HepG2 (cell line): ENCODE results near the gene ZNF669. TPM values are rescaled to one million over a fixed set of nuclear protein-coding genes. Genes with fewer than 3 reads are reported as not detected.

Source experiments
- AKAP8 ChIP-seq: sonication (generic); formaldehyde crosslinking; IDR thresholded peaks from 2 replicates; pipeline ENCODE4 v1.5.1; 2020; ENCODE audit warnings: mild to moderate bottlenecking, missing genetic modification reagents
- ATF4 ChIP-seq, 2 experiments: fragments of 450-650 bp in 1 of 2; sonication (generic) in 1 of 2; formaldehyde crosslinking; IDR thresholded peaks; 2 replicates each; pipeline versions ENCODE4 v1.5.0 to v1.8.0; 2020 to 2022; ENCODE audit warnings: mild to moderate bottlenecking in 1 of 2, missing genetic modification reagents in 1 of 2
- BCLAF1 ChIP-seq: fragments of 450-650 bp; IDR thresholded peaks from 2 replicates; pipeline ENCODE4 v1.6.1; 2017; ENCODE audit warnings: mild to moderate bottlenecking
- CERS6 ChIP-seq: sonication (generic); formaldehyde crosslinking; IDR thresholded peaks from 2 replicates; pipeline ENCODE4 v1.5.0; 2020; ENCODE audit warnings: missing genetic modification reagents
- HMG20A ChIP-seq: IDR thresholded peaks from 2 replicates; pipeline ENCODE4 v1.6.1; 2016; ENCODE audit warnings: borderline replicate concordance
- HNRNPK ChIP-seq: fragments of 200-400 bp; formaldehyde crosslinking; IDR thresholded peaks from 2 replicates; pipeline ENCODE4 v1.6.1; 2018; ENCODE audit warnings: low read length, low read depth, moderate library complexity, mild to moderate bottlenecking; ENCODE audit not compliant: poor library complexity, severe bottlenecking
- MAF1 ChIP-seq: sonication (generic); formaldehyde crosslinking; IDR thresholded peaks from 2 replicates; pipeline ENCODE4 v1.5.0; 2020; ENCODE audit warnings: missing genetic modification reagents, borderline replicate concordance
- MXI1 ChIP-seq: IDR thresholded peaks from 3 replicates; pipeline ENCODE4 v1.6.1; 2012; ENCODE audit warnings: low read depth, low read length, inconsistent platforms, borderline replicate concordance
- NCOA1 ChIP-seq: sonication (generic); formaldehyde crosslinking; IDR thresholded peaks from 2 replicates; pipeline ENCODE4 v1.9.0; 2021; ENCODE audit warnings: missing genetic modification reagents
- PPARG ChIP-seq: conservative IDR thresholded peaks from 2 replicates; pipeline ENCODE4 v1.6.1; 2016; ENCODE audit warnings: missing biosample characterization, missing genetic modification reagents
- RARG ChIP-seq: sonication (generic); formaldehyde crosslinking; IDR thresholded peaks from 2 replicates; pipeline ENCODE4 v1.4.0; 2020; ENCODE audit warnings: low read depth, mild to moderate bottlenecking, missing genetic modification reagents
- SALL1 ChIP-seq: sonication (generic); formaldehyde crosslinking; IDR thresholded peaks from 2 replicates; pipeline ENCODE4 v1.8.0; 2022; ENCODE audit warnings: mild to moderate bottlenecking, missing genetic modification reagents
- SMYD3 ChIP-seq: sonication (generic); formaldehyde crosslinking; IDR thresholded peaks from 2 replicates; pipeline ENCODE4 v1.8.1; 2023; ENCODE audit warnings: mild to moderate bottlenecking, missing genetic modification reagents
- SOX6 ChIP-seq, 2 experiments: fragments of 450-650 bp in 1 of 2; sonication (generic) in 1 of 2; formaldehyde crosslinking in 1 of 2; IDR thresholded peaks; 2 replicates each; pipeline versions ENCODE4 v1.4.0 to v1.6.1; 2017 to 2020; ENCODE audit warnings: antibody characterized with exemption in 1 of 2, mild to moderate bottlenecking in 1 of 2, missing genetic modification reagents in 1 of 2
- SRY ChIP-seq: sonication (generic); formaldehyde crosslinking; IDR thresholded peaks from 2 replicates; pipeline ENCODE4 v1.8.0; 2022; ENCODE audit warnings: mild to moderate bottlenecking, missing genetic modification reagents
- ZNF17 ChIP-seq: sonication (generic); formaldehyde crosslinking; IDR thresholded peaks from 2 replicates; pipeline ENCODE4 v1.5.0; 2020; ENCODE audit warnings: mild to moderate bottlenecking, missing genetic modification reagents
- ZNF513 ChIP-seq: sonication (generic); formaldehyde crosslinking; conservative IDR thresholded peaks from 2 replicates; pipeline ENCODE4 v1.5.0; 2020; ENCODE audit warnings: missing genetic modification reagents
- ZNF562 ChIP-seq: sonication (generic); formaldehyde crosslinking; IDR thresholded peaks from 2 replicates; pipeline ENCODE4 v1.8.0; 2022; ENCODE audit warnings: missing genetic modification reagents, borderline replicate concordance
- ZNF674 ChIP-seq: sonication (generic); formaldehyde crosslinking; IDR thresholded peaks from 2 replicates; pipeline ENCODE4 v1.5.0; 2020; ENCODE audit warnings: low read depth, mild to moderate bottlenecking, missing genetic modification reagents
- ZNF770 ChIP-seq: sonication (generic); formaldehyde crosslinking; IDR thresholded peaks from 2 replicates; pipeline ENCODE4 v1.5.0; 2020; ENCODE audit warnings: mild to moderate bottlenecking, missing genetic modification reagents
- ZNF782 ChIP-seq: sonication (generic); formaldehyde crosslinking; IDR thresholded peaks from 2 replicates; pipeline ENCODE4 v1.4.0; 2020; ENCODE audit warnings: missing genetic modification reagents, mild to moderate bottlenecking, borderline replicate concordance
- polyA plus RNA-seq, 8 experiments: library from polyadenylated mRNA; depleted of rRNA in 3 of 8; stranded (reverse) in 7 of 8; unstranded in 1 of 8; fragments of >200 nt; fragmentation: Illumina TruSeq in 4 of 8; extraction: Trizol in 4 of 8; gene quantifications; 2 replicates each; pipeline versions ENCODE4 v1.2.1 to v1.2.3, GENCODE V29; 2011 to 2016; ENCODE audit warnings: low read depth in 4 of 8, missing spikeins in 1 of 8, mixed read lengths in 1 of 8; ENCODE audit not compliant: insufficient read depth in 1 of 8
- total RNA-seq, 5 experiments: library from RNA; depleted of rRNA; stranded (reverse); fragments of >200 nt; fragmentation: Illumina TruSeq; extraction: Trizol; gene quantifications; 2 replicates each; pipeline ENCODE4 v1.2.3, GENCODE V29; 2016; ENCODE audit warnings: low read depth in 1 of 5

Gene ZNF669
- total and polyA plus RNA-seq, 2 of the 13 experiments (the other 11 are each of a cell fraction or from before 2014, with no cell fraction given) = 3.1 to 14.6 TPM

- TF ChIP-seq BCLAF1 (no peak), ZNF562 (no peak), HNRNPK (no peak), AKAP8 (0 out of 2 replicates have a peak, but pooled peaks have one; percentile 65), HMG20A (CRISPR knock-in tag) (no peak), ZNF674 (CRISPR knock-in tag) (0 out of 2 replicates have a peak, but pooled peaks have one; percentile 49), PPARG (CRISPR knock-in tag) (no peak), RARG (CRISPR knock-in tag) (no peak), MAF1 (CRISPR knock-in tag) (no peak; the same call in none of the 2 replicates), ZNF782 (CRISPR knock-in tag) (peak; percentile 54; the same call in 1 of the 2 replicates), SRY (CRISPR knock-in tag) (no peak), CERS6 (CRISPR knock-in tag) (no peak), NCOA1 (no peak), SMYD3 (CRISPR knock-in tag) (no peak; the same call in 1 of the 2 replicates), ZNF770 (CRISPR knock-in tag) (peak; percentile 70), SOX6 (IDR thresholded peaks at IDR 0.05) (no peak), SOX6 (CRISPR knock-in tag; IDR thresholded peaks at IDR 0.05) (peak; percentile 64; the same call in 1 of the 2 replicates), ZNF513 (CRISPR knock-in tag) (no peak), SALL1 (CRISPR knock-in tag) (peak; percentile 77), MXI1 (peak; percentile 49; the same call in 1 of the 3 replicates), ZNF17 (CRISPR knock-in tag) (no peak), ATF4 (CRISPR knock-in tag; IDR thresholded peaks at IDR 0.05) (peak in 1 of 2 experiments; percentile 21; a peak in 1 of 4 replicates)
Measured at GRCh38 chr1:247103859-247104591, at the start of gene ZNF669 (continued).
